Activated naive CD4-positive, alpha-beta T cell treated with anti-CD3 and anti-CD28 coated beads for 36 hours (primary cell): ENCODE results near the gene WFIKKN2. TPM values are rescaled to one million over a fixed set of nuclear protein-coding genes. Genes with fewer than 3 reads are reported as not detected.
"Not testable (repeated sequence)": the region's sequence is repeated elsewhere in the genome, so short reads cannot be mapped to it uniquely, and the experiment has no call there.

Experiments
- CTCF ChIA-PET: fragments of 350-600 bp; sonication (Branson Sonifier 250); formaldehyde crosslinking; loops from one replicate; lab custom pipeline; 2021; ENCODE audit warnings: antibody characterized with exemption; lab: Charles Lee
- DNase-seq: peaks from one replicate; pipeline ENCODE4 v3.0.0-alpha.2; 2020
- H3K27ac Mint-ChIP-seq: one replicate; pipeline ENCODE4 v1.8.0; 2021; ENCODE audit warnings: mild to moderate bottlenecking, mixed read lengths
- H3K27me3 Mint-ChIP-seq: one replicate; pipeline ENCODE4 v1.8.0; 2021; ENCODE audit warnings: low read depth, mixed read lengths
- H3K36me3 Mint-ChIP-seq: one replicate; pipeline ENCODE4 v1.8.0; 2021; ENCODE audit warnings: low read depth, mixed read lengths
- H3K4me1 Mint-ChIP-seq: one replicate; pipeline ENCODE4 v1.8.0; 2021; ENCODE audit warnings: low read depth, mixed read lengths
- H3K4me3 Mint-ChIP-seq: one replicate; pipeline ENCODE4 v1.8.0; 2021; ENCODE audit warnings: mild to moderate bottlenecking, moderate library complexity, mixed read lengths
- H3K9me3 Mint-ChIP-seq: one replicate; pipeline ENCODE4 v1.8.0; 2021; ENCODE audit warnings: mixed read lengths
- intact Hi-C: fragments of 100-400 bp; cut with micrococcal nuclease; formaldehyde crosslinking; loops from one replicate; pipeline ENCODE4 v1.15.1; 2023
- total RNA-seq, 2 experiments: library from RNA; stranded (reverse); gene quantifications; one replicate each; pipeline ENCODE4 v1.2.3, GENCODE V29; 2021

WFIKKN2 gene
- total RNA-seq, 2 experiments from 2014 or later, result not detected

- H3K27me3 Mint-ChIP-seq, result no peaks in the 10 kb centered on the region
Observed at GRCh38 chr17:50848711-50849110, 13.3 kb downstream of the WFIKKN2 start.

GRCh38 chr17:50850640-50851039 lies 15.3 kb downstream of the WFIKKN2 start:
- Mint-ChIP-seq H3K36me3 (no peaks in the 10 kb centered on the region), H3K9me3 (no peaks in the 10 kb centered on the region), H3K4me3 (no peak overlapping the region), H3K27ac (no peak overlapping the region), H3K4me1 (peaks cover 14% of the 10 kb centered on the region), H3K27me3 (no peaks in the 10 kb centered on the region)
- CTCF ChIA-PET, result interaction anchor here (0.7 to 4.3 kb wide), 7 partner anchors 14 to 106 kb away, joined by 3 to 81 read pairs (median 10); partner anchors contain the start of gene TOB1
- no peak for DNase-seq
- intact Hi-C loops, result no loop called here

More at GRCh38 chr17:50848711-50849110, 13.3 kb downstream of the WFIKKN2 start:
- H3K9me3 Mint-ChIP-seq, result no peaks in the 10 kb centered on the region
- no peak overlapping the region for H3K4me3 Mint-ChIP-seq
- CTCF ChIA-PET, result interaction anchor here (0.7 to 4.3 kb wide), 6 partner anchors 11 to 108 kb away, joined by 3 to 22 read pairs (median 3); no protein-coding TSS in a partner anchor
- H3K4me1 Mint-ChIP-seq, result peaks cover 14% of the 10 kb centered on the region
- H3K36me3 Mint-ChIP-seq, result no peaks in the 10 kb centered on the region
- intact Hi-C loops, result no loop called here
- H3K27ac Mint-ChIP-seq, result no peak overlapping the region
- DNase-seq, result no peak

- Mint-ChIP-seq H3K27ac (no peak overlapping the region), H3K27me3 (no peaks in the 10 kb centered on the region), H3K4me1 (peaks cover 14% of the 10 kb centered on the region), H3K9me3 (no peaks in the 10 kb centered on the region), H3K4me3 (no peak overlapping the region), H3K36me3 (no peaks in the 10 kb centered on the region)
- no peak for DNase-seq
- CTCF ChIA-PET, result interaction anchor here (0.9 to 3.9 kb wide), 28 partner anchors 8 to 306 kb away, joined by 3 to 83 read pairs (median 6); partner anchors contain the start of genes SPATA20 and TOB1
- intact Hi-C loops, result no loop called here
Observed at GRCh38 chr17:50853015-50853615, 17.7 kb downstream of the WFIKKN2 start.

- no peak for DNase-seq
- H3K27me3 Mint-ChIP-seq, result no peaks in the 10 kb centered on the region
- peaks cover 18% of the 10 kb centered on the region for H3K4me1 Mint-ChIP-seq
- H3K36me3 Mint-ChIP-seq, result no peaks in the 10 kb centered on the region
- H3K9me3 Mint-ChIP-seq, result no peaks in the 10 kb centered on the region
- intact Hi-C loops, result no loop called here
- H3K4me3 Mint-ChIP-seq, result no peak overlapping the region
- no peak overlapping the region for H3K27ac Mint-ChIP-seq
- CTCF ChIA-PET, result interaction anchor here (0.7 to 3.9 kb wide), 17 partner anchors 7 to 307 kb away, joined by 3 to 83 read pairs (median 17); partner anchors contain the start of genes NME1, SPATA20 and TOB1
Observed at GRCh38 chr17:50853781-50854180, 18.4 kb downstream of the WFIKKN2 start.

- no peak overlapping the region for H3K27ac Mint-ChIP-seq
- H3K4me3 Mint-ChIP-seq, result no peak overlapping the region
- intact Hi-C loops, result no loop called here
- CTCF ChIA-PET, result interaction anchor here (0.8 to 2.0 kb wide), 6 partner anchors 9 to 104 kb away, joined by 3 to 22 read pairs (median 7); no protein-coding TSS in a partner anchor
- no peak for DNase-seq
- peaks cover 25% of the 10 kb centered on the region for H3K4me1 Mint-ChIP-seq
- H3K9me3 Mint-ChIP-seq, result no peaks in the 10 kb centered on the region
- H3K36me3 Mint-ChIP-seq, result no peaks in the 10 kb centered on the region
- H3K27me3 Mint-ChIP-seq, result no peaks in the 10 kb centered on the region
Observed at GRCh38 chr17:50855708-50856330, 20.4 kb downstream of the WFIKKN2 start.

GRCh38 chr17:50856431-50856830 lies 21.0 kb downstream of the WFIKKN2 start:
- intact Hi-C loops, result no loop called here
- Mint-ChIP-seq H3K27me3 (no peaks in the 10 kb centered on the region), H3K4me1 (peaks cover 29% of the 10 kb centered on the region), H3K27ac (no peak overlapping the region), H3K9me3 (no peaks in the 10 kb centered on the region), H3K4me3 (no peak overlapping the region), H3K36me3 (peaks cover 1% of the 10 kb centered on the region)
- DNase-seq, result no peak
- CTCF ChIA-PET, result interaction anchor here (0.7 to 2.0 kb wide), 7 partner anchors 9 to 106 kb away, joined by 3 to 22 read pairs (median 5); no protein-coding TSS in a partner anchor

- intact Hi-C loops, result no loop called here
- no peak overlapping the region for H3K27ac Mint-ChIP-seq
- H3K4me3 Mint-ChIP-seq, result no peak overlapping the region
- H3K4me1 Mint-ChIP-seq, result peaks cover 31% of the 10 kb centered on the region
- CTCF ChIA-PET, result interaction anchor here (1.1 to 1.8 kb wide), 3 partner anchors 10 to 98 kb away, joined by 3 to 7 read pairs (median 4); no protein-coding TSS in a partner anchor
- DNase-seq, result no peak
- H3K27me3 Mint-ChIP-seq, result no peaks in the 10 kb centered on the region
- no peaks in the 10 kb centered on the region for H3K9me3 Mint-ChIP-seq
- peaks cover 14% of the 10 kb centered on the region for H3K36me3 Mint-ChIP-seq
Observed at GRCh38 chr17:50858486-50859225, 23.3 kb downstream of the WFIKKN2 start.

- Mint-ChIP-seq H3K4me1 (peaks cover 39% of the 10 kb centered on the region), H3K36me3 (peaks cover 16% of the 10 kb centered on the region)
- H3K4me3 Mint-ChIP-seq, H3K27me3 Mint-ChIP-seq, H3K9me3 Mint-ChIP-seq, DNase-seq, H3K27ac Mint-ChIP-seq, intact Hi-C loops: not testable (repeated sequence)
- CTCF ChIA-PET, result interaction anchor here (1.1 to 2.8 kb wide), 5 partner anchors 7 to 97 kb away, joined by 3 to 31 read pairs (median 7); no protein-coding TSS in a partner anchor
Observed at GRCh38 chr17:50859727-50860126, 24.3 kb downstream of the WFIKKN2 start.

GRCh38 chr17:50861334-50861676 lies 25.9 kb downstream of the WFIKKN2 start:
- intact Hi-C loops, result no loop called here
- peaks cover 19% of the 10 kb centered on the region for H3K36me3 Mint-ChIP-seq
- H3K4me1 Mint-ChIP-seq, result peaks cover 39% of the 10 kb centered on the region
- CTCF ChIA-PET, result interaction anchor here (1.0 to 2.8 kb wide), 10 partner anchors 9 to 96 kb away, joined by 3 to 31 read pairs (median 5); no protein-coding TSS in a partner anchor
- H3K27ac Mint-ChIP-seq, result no peak overlapping the region
- H3K9me3 Mint-ChIP-seq, result no peaks in the 10 kb centered on the region
- no peak overlapping the region for H3K4me3 Mint-ChIP-seq
- DNase-seq, result no peak
- H3K27me3 Mint-ChIP-seq, result no peaks in the 10 kb centered on the region

GRCh38 chr17:50861822-50862528 lies 26.6 kb downstream of the WFIKKN2 start:
- CTCF ChIA-PET, result interaction anchor here (0.6 to 2.8 kb wide), 11 partner anchors 10 to 95 kb away, joined by 3 to 31 read pairs (median 7); no protein-coding TSS in a partner anchor
- no peak overlapping the region for H3K27ac Mint-ChIP-seq
- no peak overlapping the region for H3K4me3 Mint-ChIP-seq
- H3K36me3 Mint-ChIP-seq, result peaks cover 19% of the 10 kb centered on the region
- peaks cover 39% of the 10 kb centered on the region for H3K4me1 Mint-ChIP-seq
- no peaks in the 10 kb centered on the region for H3K27me3 Mint-ChIP-seq
- no peaks in the 10 kb centered on the region for H3K9me3 Mint-ChIP-seq
- DNase-seq, result no peak
- intact Hi-C loops, result no loop called here

GRCh38 chr17:50863221-50863843 lies 27.9 kb downstream of the WFIKKN2 start:
- Mint-ChIP-seq H3K27ac (peak overlapping the region; percentile 96), H3K36me3 (peaks cover 19% of the 10 kb centered on the region), H3K9me3 (no peaks in the 10 kb centered on the region), H3K4me3 (peak overlapping the region; percentile 23), H3K4me1 (peaks cover 44% of the 10 kb centered on the region), H3K27me3 (no peaks in the 10 kb centered on the region)
- CTCF ChIA-PET, result interaction anchor here (0.7 to 4.6 kb wide), 9 partner anchors 11 to 102 kb away, joined by 3 to 43 read pairs (median 4); no protein-coding TSS in a partner anchor
- intact Hi-C loops, result loop anchor here (1.0 kb wide), 1 partner anchor 87 kb away; no protein-coding TSS in a partner anchor
- DNase-seq, result peak; percentile 75
